LNCaP clone FGC (cell line): ENCODE data around the gene CNTN5.

Experiments
- DNase-seq: peaks from one replicate; pipeline ENCODE4 v3.0.0-alpha.2; 2011; ENCODE audit warnings: low read depth
- H3K4me3 ChIP-seq: 2 replicates; pipeline ENCODE4 v1.5.1; 2011; ENCODE audit warnings: mild to moderate bottlenecking, low read depth, low read length, control low read depth
- CTCF ChIP-seq: IDR thresholded peaks from 2 replicates; pipeline ENCODE4 v1.5.1; 2012; ENCODE audit warnings: mild to moderate bottlenecking; ENCODE audit not compliant: control insufficient read depth, insufficient read depth; ENCODE audit errors: extremely low read depth

CNTN5 gene

GRCh38 chr11:99501655-99502054 lies 480.9 kb downstream of the CNTN5 start:
- H3K4me3 ChIP-seq: no peak overlapping the region
- no peak for TF ChIP-seq CTCF
- no peak for DNase-seq

- DNase-seq: no peak
- no peak for TF ChIP-seq CTCF
- no peak overlapping the region for H3K4me3 ChIP-seq
Measured at GRCh38 chr11:99505316-99505715, 484.6 kb downstream of the CNTN5 start.

- DNase-seq: no peak
- TF ChIP-seq CTCF: no peak
- H3K4me3 ChIP-seq: no peak overlapping the region
Measured at GRCh38 chr11:99505831-99506230, 485.1 kb downstream of the CNTN5 start.

- no peak for TF ChIP-seq CTCF
- no peak overlapping the region for H3K4me3 ChIP-seq
- no peak for DNase-seq
Measured at GRCh38 chr11:99509863-99510262, 489.1 kb downstream of the CNTN5 start.

GRCh38 chr11:99513368-99513767 lies 492.6 kb downstream of the CNTN5 start:
- H3K4me3 ChIP-seq: no peak overlapping the region
- DNase-seq: no peak
- TF ChIP-seq CTCF: no peak

- TF ChIP-seq CTCF: no peak
- no peak for DNase-seq
- H3K4me3 ChIP-seq: no peak overlapping the region
Measured at GRCh38 chr11:99519095-99519494, 498.3 kb downstream of the CNTN5 start.

GRCh38 chr11:99522467-99523173 lies 501.9 kb downstream of the CNTN5 start:
- DNase-seq: no peak
- TF ChIP-seq CTCF: no peak
- no peak overlapping the region for H3K4me3 ChIP-seq
